ENCODE results near the gene SPRN.
"Not testable (repeated sequence)": the region's sequence is repeated elsewhere in the genome, so short reads cannot be mapped to it uniquely, and the experiment has no call there.

DNA sequence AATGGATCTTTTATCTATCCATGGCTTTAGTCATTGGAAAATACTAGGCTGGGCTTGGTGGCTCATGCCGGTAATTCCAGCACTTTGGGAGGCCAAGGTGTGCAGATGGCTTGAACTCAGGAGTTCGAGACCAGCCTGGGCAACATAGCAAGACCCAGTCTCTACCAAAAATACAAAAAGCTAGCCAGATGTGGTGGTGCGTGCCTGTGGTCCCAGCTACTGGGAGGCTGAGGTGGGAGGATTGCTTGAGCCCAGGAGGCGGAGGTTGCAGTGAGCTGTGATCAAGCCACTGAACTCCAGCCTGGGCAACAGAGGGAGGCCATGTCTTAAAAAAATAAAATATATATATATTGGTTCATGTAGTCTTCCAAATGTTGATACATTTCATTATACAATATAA, 37.5 kb downstream of the SPRN start:
- TF ChIP-seq, protein P1, sequence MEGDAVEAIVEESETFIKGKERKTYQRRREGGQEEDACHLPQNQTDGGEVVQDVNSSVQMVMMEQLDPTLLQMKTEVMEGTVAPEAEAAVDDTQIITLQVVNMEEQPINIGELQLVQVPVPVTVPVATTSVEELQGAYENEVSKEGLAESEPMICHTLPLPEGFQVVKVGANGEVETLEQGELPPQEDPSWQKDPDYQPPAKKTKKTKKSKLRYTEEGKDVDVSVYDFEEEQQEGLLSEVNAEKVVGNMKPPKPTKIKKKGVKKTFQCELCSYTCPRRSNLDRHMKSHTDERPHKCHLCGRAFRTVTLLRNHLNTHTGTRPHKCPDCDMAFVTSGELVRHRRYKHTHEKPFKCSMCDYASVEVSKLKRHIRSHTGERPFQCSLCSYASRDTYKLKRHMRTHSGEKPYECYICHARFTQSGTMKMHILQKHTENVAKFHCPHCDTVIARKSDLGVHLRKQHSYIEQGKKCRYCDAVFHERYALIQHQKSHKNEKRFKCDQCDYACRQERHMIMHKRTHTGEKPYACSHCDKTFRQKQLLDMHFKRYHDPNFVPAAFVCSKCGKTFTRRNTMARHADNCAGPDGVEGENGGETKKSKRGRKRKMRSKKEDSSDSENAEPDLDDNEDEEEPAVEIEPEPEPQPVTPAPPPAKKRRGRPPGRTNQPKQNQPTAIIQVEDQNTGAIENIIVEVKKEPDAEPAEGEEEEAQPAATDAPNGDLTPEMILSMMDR (IDR thresholded peaks at IDR 0.05; ENCODE audit: insufficient read depth, low read length, poor library complexity, severe bottlenecking): not testable (repeated sequence)
- not testable (repeated sequence) for TF ChIP-seq EZH2phosphoT487 (conservative IDR thresholded peaks at IDR 0.05; ENCODE audit: low read length)

All from SU-DHL-6 (cell line).